HG03095 (cell line): ENCODE measurements around the gene KCNQ1.

Source experiments
- ATAC-seq: cut with Tn5 transposase; IDR thresholded peaks from one replicate; pipeline ENCODE4 v1.9.1; 2021; ENCODE audit warnings: moderate library complexity; ENCODE audit not compliant: unreplicated experiment

KCNQ1 gene

DNA sequence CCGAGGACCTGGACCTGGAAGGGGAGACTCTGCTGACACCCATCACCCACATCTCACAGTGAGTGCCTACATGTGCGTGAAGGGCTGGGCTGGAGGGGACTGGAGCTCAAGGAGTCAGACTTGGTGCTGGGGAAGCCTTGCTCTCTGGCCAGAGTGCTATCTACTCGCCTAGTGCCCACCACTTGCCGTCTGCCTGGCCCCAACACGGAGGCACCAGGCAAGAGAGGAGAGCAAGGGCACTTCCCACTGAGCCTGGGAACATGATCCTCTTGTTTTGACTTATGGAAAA lies 217.2 kb downstream of the KCNQ1 start:
- ATAC-seq: no peak

DNA sequence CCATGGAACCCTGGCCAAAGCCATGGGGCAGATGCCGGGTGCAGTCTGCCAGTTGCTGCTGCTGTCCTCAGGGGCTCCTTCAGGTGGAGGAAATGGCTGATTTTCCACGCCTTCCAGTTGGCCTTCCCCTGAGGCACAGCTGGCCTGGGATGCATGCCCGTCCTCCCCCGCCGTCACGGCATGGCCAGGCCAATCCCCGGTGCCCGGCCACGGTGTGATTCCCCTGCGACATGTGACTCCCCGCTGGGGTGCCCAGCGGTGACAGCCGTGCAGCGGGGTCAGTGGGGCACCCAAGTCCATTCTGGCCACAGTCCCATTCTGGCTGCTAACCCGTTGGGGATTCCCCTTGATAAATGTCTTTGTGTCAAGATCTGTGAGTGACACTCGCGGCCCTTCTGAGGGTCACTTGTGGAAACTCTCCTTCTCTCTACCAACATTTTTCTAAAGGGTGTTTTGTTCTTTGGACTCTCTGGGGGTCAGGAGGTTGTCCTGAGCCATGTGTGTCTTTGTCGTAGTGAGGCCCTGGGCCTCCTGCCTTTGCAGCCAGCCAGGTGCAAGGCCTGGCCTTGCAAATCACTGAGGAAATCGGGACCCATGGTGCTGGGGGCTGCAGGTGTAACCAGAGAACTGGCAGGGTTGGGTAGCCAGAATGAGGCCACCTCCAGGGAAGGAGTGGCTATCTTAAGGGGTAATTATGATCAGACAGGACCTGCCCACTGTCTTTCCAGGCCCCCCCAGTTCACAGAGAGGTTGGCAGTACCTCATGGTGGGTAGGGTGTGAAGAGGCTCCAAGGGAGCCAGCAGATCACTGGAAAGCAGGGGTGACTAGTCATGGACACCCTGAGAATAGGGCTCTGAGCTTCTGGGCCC lies 217.9 kb downstream of the KCNQ1 start:
- no peak for ATAC-seq

DNA sequence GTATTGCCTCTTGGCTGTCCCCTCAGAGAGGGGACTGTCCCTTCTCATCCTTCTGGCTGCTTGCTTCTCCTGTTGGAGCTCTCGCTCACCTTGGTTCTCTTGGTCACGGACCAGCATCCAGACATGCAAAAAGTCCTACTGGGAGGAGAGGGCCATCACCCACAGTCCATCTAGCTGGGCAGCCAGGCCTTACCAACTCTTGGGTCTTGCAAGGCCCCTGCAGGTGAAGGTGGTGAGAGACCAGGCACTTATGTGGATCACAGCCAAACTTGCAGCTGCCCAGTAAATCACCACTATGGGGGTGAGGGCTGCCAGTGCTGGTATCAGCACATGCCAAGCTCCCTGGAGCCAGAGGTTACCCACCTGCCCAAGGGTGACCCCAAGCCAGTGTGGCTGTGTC lies 218.7 kb downstream of the KCNQ1 start:
- ATAC-seq: no peak

DNA sequence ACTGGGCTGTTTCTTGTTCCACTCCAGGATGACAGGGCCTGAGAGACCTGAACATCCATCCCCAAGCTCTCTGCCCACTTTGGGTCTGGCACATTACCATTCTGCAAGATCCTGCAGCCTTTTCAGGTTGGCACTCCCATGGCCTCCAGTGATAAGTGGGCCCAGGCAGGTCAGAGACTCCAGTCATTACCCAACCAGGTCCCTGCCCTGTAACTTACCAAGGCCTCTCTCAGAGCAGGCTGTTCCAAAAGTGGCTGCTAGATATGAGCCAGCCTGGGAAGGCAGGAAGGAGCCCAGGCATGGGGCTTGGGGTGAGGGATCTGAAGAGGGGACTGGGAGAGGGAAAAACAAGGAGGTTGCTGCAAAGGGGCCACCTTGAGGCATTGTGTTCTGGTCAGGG lies 219.1 kb downstream of the KCNQ1 start:
- no peak for ATAC-seq

DNA sequence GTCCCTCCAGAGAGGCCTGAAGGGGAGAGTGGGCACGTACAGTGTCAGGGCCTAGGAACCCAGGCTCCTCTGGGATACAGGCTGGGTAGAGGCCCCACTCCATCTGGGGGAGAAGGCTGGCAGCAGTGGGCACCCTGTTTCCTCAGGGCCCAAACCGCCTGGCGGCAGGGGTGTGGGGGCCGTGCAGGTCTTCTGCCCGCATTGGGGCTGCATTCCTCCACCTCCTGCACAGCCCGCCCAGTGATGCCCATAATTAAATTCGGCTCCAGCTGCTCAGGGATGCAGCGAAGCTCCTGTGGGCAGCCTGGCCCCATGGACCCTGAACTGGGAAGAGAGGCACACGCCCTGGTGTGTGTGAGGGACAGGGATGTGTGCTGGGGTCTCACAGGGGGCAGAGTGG lies 219.6 kb downstream of the KCNQ1 start:
- ATAC-seq: no peak

DNA sequence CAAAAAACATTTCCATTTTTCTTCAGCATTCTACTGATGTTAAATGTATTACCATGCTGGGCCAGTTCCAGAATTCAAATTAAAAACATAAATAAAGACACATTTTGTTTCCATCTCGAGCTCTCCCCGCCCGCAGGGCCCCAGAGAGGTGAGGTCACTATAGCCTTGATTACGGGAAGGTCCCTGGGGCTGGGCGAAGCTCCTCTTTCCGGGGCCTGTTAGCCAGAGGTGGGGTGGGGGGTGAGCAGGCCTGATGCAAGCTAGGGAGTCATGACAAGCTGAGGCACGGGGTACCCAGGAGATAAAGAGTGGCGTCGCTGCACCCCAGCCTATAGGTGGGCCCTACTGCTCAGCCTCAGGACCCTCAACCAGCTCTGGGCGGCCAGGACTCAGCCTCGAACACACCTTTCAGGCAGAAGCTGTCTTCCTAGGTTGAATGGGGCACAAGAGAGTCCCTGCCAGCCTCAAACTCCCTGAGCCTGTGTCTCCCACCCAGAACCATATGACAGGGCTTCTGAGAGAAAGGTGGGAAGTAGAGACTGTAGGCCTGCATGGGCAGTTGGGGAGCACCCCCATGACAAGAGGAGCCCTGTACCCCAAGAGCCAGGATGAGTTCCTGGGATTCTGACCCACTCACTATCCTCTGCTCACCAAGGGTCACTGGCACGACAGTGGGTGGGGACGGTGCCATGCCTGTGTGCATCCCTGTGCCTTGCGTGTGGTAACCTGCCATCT lies 220.2 kb downstream of the KCNQ1 start:
- ATAC-seq: no peak

DNA sequence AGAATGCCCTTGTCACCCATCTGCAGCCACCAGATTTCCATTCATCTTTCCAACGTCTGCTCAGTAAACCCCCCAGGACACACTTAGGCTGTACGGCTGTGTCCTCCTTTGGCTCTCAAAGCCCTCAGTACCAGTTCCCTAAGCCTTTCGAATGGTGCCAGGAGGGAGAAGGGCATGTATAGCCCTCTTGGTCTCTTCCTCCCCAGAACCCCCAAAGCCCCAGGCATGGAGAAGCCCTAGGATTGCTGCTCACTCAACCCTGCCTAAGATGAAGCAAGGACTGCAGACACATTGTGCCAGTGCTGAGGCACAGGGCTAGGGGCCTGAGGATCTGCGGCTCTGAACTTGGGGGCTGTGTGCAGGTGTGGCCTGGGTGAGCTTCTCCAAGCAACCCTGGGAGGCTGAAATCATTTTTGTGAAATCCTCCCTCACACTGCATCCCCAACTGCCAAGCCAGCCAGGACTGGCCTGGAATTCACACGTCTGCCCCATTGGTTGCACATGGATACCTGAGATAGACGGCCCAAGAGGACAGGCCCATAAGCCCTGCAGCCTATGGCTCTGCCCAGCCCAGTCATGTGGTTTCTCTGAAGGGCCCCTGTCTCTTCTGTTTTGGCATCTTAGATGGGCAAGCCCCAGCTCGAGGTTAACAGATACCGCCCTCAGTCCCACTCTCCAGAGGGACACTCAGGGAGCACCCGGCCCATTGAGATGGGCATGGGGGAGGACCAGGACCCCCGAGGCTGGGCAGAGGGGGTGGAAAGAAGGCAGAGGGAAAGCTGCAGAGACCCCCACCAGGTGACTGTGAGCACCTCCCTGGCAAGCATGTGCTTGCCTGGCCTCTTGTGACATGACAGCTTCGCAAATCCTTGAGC lies 221.0 kb downstream of the KCNQ1 start:
- ATAC-seq: no peak

DNA sequence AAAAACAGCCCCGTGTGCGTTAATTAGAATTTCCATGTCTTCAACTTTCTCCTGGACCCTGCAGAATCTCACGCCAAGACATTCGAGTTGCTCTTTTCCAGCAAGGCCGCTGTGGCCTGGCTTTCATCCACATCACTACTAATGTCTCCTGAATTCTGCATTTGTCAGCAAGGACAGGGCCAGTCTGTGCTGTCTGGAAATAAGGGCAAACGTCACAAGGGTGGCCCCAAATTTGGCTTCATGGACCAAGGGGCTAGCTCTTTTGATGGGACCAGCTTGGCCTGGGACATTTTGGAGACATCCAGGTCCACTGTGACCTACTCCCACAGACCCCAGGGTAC lies 221.6 kb downstream of the KCNQ1 start:
- no peak for ATAC-seq

DNA sequence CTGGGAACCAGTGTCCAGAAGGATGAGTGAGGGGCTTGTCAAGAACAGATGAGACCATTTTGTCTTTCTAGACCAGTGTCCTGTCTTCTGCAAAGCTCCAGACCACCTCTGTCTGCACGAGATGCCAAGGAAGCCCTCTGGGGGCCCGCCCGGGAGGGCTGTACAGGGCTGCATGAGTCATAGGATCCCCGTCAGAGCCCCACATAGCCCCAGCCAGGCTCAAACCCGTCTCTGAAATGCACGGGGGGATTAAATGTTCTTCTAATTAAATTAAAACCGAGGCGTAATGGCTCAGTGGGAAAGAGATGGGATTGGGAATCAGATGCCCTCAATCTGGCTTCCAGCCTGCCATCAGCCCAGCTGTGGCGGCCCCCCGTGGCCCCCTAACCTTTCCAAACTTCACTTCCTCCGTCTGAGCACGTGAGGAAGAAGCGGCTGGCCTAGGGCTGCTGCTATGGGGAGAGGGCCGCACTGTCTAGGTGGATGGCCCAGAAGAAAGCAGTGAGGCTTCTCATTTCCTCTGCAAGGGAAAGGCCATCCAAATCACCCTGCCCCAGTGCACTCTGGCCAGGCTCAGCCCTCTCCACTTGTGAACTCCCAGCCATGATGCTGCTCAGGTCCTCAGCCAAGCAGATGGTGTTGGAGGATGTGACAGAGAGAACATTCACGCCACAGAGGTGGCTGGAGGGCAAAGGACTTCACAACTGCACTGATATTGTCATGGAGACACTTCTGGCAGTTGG lies 222.2 kb downstream of the KCNQ1 start:
- ATAC-seq: no peak

DNA sequence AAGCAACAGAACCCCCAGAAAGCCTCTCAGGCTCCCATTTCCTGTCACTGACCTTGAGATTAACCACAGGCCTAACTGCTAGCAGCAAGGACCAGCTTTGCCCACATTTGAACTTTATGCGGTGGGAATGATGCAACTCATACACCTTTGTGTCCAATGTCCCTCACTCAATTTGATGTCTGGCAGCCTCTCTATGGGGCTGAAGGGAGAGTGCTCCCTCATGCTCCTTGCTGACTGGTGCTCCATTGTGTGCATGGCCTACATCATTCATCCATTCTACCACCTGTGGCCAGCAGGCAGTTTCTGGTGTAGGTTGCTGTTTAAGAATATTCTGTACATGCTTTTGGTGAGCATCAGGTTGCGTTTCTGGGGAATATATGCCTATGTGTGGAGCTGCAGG lies 223.1 kb downstream of the KCNQ1 start:
- no peak for ATAC-seq

DNA sequence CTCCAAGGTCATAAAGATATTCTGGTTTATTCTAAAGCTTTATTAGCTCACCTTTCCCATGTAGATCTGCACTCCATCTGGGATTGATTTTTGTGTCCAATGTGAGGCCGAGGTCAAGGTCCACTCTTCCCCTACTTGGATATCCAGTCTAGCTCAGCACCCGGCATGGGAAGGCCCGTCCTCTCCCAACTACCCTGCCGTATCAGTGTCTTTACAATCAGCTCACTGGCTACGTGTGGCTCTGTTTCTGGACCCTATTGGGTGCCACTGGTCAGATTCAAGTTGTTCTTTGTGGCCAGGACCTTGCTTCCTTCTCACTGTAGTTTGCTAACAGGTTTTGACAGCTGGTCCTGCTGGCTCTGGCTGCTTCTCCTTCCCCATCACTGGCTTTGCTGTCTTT lies 224.1 kb downstream of the KCNQ1 start:
- no peak for ATAC-seq

DNA sequence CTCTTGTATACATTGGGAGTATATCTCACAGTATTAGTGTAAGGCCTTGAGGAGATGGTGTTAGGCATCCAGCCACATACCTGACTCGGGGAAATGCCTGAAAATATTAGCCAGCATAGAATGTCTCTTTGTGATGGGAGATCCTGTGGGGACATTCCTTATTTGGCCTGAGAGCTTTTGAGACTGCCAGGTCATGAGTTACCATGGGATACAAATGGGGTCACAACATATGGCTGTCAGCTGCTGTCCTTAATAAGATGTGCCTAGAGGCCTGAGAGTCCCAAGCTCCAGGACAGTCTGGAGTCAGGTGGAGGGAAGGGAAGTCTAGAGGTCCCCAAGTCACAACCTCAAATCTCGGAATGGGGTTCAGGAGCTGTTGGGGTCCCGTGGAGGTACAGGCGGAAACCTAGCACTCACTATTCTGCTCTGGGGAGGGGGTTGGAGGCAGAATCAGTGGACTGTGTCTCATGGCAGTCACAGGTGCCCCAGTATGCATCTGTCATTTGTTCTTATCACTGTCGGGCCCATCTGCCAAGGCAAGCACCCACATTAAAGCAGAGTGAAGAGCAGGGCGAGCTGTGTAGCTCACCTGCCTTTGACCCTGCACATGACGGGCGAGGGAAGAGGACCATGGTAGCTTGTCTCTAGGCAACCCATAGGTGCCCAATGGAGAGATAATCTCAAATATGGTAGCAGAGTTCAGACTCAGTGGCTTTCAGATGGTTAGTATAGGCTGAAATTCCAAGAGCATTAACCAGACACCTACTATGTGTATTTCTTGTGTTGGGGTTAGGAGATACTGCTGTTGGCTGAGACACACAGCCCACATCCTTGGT lies 225.0 kb downstream of the KCNQ1 start:
- ATAC-seq: no peak

DNA sequence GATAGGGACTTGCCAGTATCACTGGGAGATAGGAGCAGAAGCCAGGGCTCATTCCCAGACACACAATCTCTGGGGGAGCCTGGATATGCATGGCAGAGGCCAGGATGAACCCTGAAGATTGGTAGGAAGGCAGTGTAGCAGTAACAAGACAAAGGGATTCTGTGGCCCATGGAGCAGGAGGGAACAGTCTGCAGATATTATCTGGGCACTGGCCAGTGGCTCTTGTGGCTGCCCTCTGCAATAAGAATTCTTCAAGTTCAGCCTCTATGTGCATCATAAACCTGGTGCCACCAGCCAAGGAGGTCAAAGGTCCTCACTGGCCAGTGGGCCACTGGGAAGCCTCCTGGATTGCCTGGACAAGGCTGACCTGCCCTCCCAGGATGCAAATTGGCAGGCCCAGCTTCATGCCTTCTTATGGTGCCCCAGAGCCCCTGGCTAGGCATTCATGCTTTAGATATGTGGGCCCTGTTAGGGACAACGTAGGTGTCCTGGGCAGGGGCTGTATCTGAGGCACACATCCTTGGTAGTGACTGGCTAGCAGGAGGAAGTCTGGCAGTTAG lies 225.8 kb downstream of the KCNQ1 start:
- no peak for ATAC-seq

DNA sequence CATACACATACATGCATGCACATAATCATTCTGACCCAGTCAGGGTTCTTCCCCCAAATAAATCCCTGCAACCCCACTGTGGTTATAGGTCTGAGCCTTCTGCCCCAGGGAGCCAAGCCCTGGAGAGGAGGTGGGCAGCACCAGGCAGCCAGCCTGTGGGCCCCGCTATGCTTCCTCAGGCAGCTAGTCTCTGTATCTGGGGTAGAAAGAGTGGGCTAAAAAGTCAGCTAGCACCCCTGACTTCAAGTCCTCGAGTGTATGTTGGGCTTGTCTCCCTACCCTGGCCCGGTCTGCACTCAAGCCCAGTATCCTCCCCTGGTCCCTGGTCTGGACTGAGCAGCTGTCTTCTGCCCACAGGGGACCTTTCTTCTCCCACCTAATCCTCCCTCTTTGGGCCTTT lies 226.9 kb downstream of the KCNQ1 start:
- ATAC-seq: no peak

DNA sequence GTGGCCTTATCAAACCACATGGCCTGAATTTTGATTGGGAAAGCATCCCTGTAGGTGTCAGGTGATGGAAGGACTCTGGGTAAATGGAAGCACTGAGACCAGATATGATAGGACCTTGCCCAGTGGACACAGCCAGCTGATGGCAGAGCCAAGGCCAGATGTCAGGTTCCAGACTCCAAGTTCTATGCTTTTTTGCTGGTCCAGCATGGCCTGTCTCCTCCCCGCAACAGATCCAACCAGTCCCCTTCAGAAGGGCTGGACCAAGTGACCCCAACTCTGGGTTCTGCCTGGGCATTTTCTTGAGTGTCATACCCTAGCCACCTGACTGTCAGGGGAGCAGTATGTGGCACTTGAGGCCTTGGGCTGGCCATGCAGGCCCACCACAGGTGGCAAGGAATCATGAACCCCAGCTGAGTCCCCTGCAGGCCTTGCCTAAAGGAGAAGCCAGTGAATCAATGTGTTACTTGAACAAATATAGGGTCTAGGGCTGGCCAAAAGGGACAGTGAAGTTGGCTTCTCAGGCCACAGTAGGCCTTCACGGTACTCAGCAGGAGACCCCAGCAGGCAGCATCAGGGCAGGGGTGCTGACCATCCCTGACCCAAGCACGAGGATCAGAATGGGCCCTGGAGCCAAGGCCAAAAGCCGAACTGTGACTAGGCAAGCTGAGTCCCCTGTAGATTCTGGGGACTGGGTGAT lies 227.9 kb downstream of the KCNQ1 start:
- ATAC-seq: no peak

DNA sequence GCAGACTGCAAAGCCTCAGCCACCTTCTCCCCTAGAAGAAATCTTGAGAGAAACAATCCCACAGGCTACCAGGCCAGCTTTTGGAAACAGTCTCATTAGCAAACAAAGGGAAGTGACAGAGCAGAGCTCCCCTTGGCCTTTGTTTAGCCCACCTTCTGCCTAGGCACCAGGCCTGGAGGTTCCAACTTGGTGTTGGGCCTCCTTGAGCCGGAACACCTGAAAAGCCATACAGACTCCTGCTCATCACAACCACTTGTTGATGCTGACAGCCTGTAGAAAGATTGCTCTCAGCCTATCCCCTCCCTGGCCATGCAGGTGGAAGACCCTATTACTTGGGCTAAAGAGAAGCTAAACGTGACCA lies 228.4 kb downstream of the KCNQ1 start:
- no peak for ATAC-seq

DNA sequence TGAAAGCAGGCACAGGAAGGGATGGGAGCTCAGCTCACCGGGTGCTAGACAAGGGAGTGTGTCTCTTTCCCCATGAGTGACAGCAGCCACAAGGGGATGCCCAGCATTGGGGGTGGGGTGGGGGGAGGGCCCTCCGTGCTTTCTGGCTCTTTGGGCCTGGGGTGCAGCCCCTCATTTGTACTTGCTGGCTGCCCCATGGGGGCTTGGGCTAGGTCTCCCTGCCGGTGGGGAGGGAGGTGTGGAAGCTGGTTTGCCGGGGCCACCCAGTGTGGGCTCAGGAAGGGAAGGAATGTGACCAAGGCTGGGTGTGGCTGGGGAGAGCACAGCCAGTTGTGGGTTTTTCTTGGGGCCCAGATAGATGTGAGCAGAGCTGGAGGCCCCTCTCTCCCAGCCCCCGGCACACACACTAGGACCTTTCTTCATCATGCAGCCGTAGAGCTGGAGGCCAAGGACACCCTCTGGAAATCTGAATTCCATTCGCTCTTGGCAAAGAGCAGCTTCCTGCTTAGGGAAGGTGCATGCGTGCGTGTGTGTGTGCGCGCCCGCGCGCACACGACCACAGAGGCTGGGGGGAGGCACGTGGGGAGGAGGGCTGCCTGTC lies 229.2 kb downstream of the KCNQ1 start:
- ATAC-seq: no peak

DNA sequence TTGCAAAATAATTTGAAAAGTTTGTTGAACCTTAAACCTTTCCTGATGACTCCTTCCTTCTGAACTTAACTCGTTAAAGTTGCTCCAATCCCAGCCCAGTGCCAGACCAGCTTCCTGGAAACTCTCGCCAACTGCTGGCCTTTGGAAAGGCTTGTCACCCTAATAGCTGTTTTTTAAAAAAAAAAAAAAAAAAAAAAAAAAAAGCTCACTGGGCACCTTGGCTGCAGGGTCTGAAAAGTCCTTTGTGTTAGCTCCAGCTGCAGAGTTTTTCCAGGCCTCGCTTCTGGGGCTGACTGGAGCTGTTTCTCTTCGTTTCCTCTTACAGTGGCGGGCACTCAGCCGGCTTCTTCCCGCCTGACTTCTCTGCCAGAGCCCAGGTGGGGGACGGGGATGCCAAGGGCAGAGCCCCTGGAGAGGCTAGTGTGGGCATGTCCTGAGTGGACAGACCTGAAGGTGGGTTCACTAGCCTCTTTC lies 229.9 kb downstream of the KCNQ1 start:
- ATAC-seq: no peak

DNA sequence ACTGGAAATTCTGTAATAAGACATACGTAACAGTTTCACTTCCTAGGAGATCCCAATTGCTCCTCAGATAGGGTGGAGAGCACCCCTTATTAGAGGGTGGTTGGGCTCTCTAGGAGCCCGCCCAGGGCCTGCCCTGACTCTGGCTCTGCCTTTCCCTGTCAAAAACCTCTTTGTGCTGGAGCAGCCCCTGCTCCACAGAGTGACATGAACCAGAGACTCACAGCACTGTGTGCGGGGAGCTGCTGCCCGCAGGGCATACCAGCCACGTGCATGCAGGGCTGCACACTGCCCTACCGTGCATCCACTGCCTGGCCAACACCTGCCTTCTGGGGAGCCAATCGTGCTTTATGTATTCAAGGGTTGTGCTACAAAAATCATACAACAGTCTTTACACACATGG lies 230.7 kb downstream of the KCNQ1 start:
- no peak for ATAC-seq
